H1 (cell line): ENCODE measurements around the gene IRF2BP1. TPM values are rescaled to one million over a fixed set of nuclear protein-coding genes. Genes with fewer than 3 reads are reported as not detected.
A peak's percentile ranks its signal among the peaks of the same experiment; 100 is the strongest.

Experiments
- CEBPB ChIP-seq: IDR thresholded peaks from 2 replicates; pipeline ENCODE4 v1.6.1; 2012; ENCODE audit warnings: low read depth, low read length
- GABPA ChIP-seq: IDR thresholded peaks from 2 replicates; pipeline ENCODE4 v1.6.1; 2011; ENCODE audit warnings: mild to moderate bottlenecking, low read length, moderate library complexity, borderline replicate concordance; ENCODE audit not compliant: insufficient read depth
- JUND ChIP-seq: IDR thresholded peaks from 2 replicates; pipeline ENCODE4 v1.6.1; 2011; ENCODE audit warnings: mild to moderate bottlenecking, improper control_type of control experiment, low read length
- RBBP5 ChIP-seq: IDR thresholded peaks from 2 replicates; pipeline ENCODE4 v1.7.1; 2012; ENCODE audit warnings: low read depth, mild to moderate bottlenecking, inconsistent platforms, low read length, moderate library complexity, borderline replicate concordance
- polyA plus RNA-seq, 7 experiments: library from polyadenylated mRNA; depleted of rRNA in 3 of 7; stranded (reverse) in 5 of 7; unstranded in 2 of 7; fragments of >200 nt in 5 of 7; fragments of 200-250 nt in 2 of 7; gene quantifications; 1 replicate in 5 of 7; 2 replicates in 1 of 7; 4 replicates in 1 of 7; pipeline versions ENCODE4 v1.2.1 to v1.2.3, GENCODE V29; 2011 to 2013; ENCODE audit warnings: missing spikeins in 2 of 7, mixed read lengths in 2 of 7
- total RNA-seq: library from RNA; stranded (reverse); fragmentation: NEBNext Ultra II Directional; extraction: Animal tissue kit (Norgen Biotek cat#: 25700); gene quantifications from 2 replicates; pipeline ENCODE4 v1.2.1, GENCODE V29; 2021

IRF2BP1 gene
- total and polyA plus RNA-seq, 2 of the 8 experiments (the other 6 are each of a cell fraction or from before 2014, with no cell fraction given): 12.1 to 24.4 TPM

- TF ChIP-seq JUND (0 out of 2 replicates have a peak, but pooled peaks have one; percentile 20), CEBPB (no peak), GABPA (0 out of 2 replicates have a peak, but pooled peaks have one; percentile 13), RBBP5 (no peak)
Measured at GRCh38 chr19:45913874-45914830, 28.2 kb upstream of the IRF2BP1 start, which contains the start of gene NANOS2 (continued).
